GM23338 (cell line): Measurements from ENCODE around the gene SLCO3A1.

Experiments
- CREB1 ChIP-seq: fragments of 250-450 bp; sonication (Bioruptor Pico); IDR thresholded peaks from 2 replicates; pipeline ENCODE4 v1.5.0; 2020; ENCODE audit warnings: low read depth, mild to moderate bottlenecking, moderate library complexity
- EZH2 ChIP-seq: fragments of 200-600 bp; sonication (generic); IDR thresholded peaks from one replicate; pipeline ENCODE4 v1.8.0; 2017; ENCODE audit warnings: antibody characterized with exemption, mild to moderate bottlenecking, low read depth; ENCODE audit not compliant: unreplicated experiment
- EZH2phosphoT487 ChIP-seq: fragments of 200-600 bp; sonication (generic); IDR thresholded peaks from one replicate; pipeline ENCODE4 v1.8.1; 2018; ENCODE audit warnings: antibody characterized with exemption; ENCODE audit not compliant: unreplicated experiment
- JUNB ChIP-seq: IDR thresholded peaks from one replicate; pipeline ENCODE4 v1.6.1; 2016; ENCODE audit warnings: antibody characterized with exemption; ENCODE audit not compliant: unreplicated experiment
- NANOG ChIP-seq: IDR thresholded peaks from 2 replicates; pipeline ENCODE4 v1.6.1; 2016; ENCODE audit warnings: antibody characterized with exemption, borderline replicate concordance
- POLR2AphosphoS5 ChIP-seq: IDR thresholded peaks from 2 replicates; pipeline ENCODE4 v1.6.1; 2016; ENCODE audit warnings: antibody characterized with exemption, low read depth
- STAT1 ChIP-seq: IDR thresholded peaks from one replicate; pipeline ENCODE4 v1.6.1; 2016; ENCODE audit warnings: antibody characterized with exemption; ENCODE audit not compliant: unreplicated experiment
- ZNF114 ChIP-seq: fragments of 250-450 bp; sonication (Bioruptor Pico); IDR thresholded peaks from 2 replicates; pipeline ENCODE4 v1.5.0; 2020; ENCODE audit warnings: mild to moderate bottlenecking, moderate library complexity
- ZNF331 ChIP-seq: fragments of 250-450 bp; sonication (Bioruptor Pico); IDR thresholded peaks from 2 replicates; pipeline ENCODE4 v1.5.0; 2020; ENCODE audit warnings: low read depth, mild to moderate bottlenecking, moderate library complexity
- ZNF462 ChIP-seq: fragments of 250-450 bp; sonication (Bioruptor Pico); IDR thresholded peaks from 2 replicates; pipeline ENCODE4 v1.5.0; 2020; ENCODE audit warnings: mild to moderate bottlenecking, moderate library complexity
- TF ChIP-seq, protein P1 (sequence below), 2 experiments: fragments of 200-600 bp in 1 of 2; sonication (generic) in 1 of 2; conservative IDR thresholded peaks; 2 replicates each; pipeline versions ENCODE4 v1.5.1 to v1.6.1; 2016 to 2017; ENCODE audit warnings: antibody characterized with exemption in 2 of 2, low read depth in 2 of 2, mild to moderate bottlenecking in 2 of 2, moderate library complexity in 1 of 2
- TF ChIP-seq, protein P2 (sequence below): IDR thresholded peaks from one replicate; pipeline ENCODE4 v1.6.1; 2018; ENCODE audit warnings: antibody characterized with exemption; ENCODE audit not compliant: unreplicated experiment
- TF ChIP-seq, protein P3 (sequence below): IDR thresholded peaks from 2 replicates; pipeline ENCODE4 v1.6.1; 2016; ENCODE audit warnings: antibody characterized with exemption

- TF ChIP-seq POLR2AphosphoS5 (no peak), EZH2 (no peak), EZH2phosphoT487 (no peak), JUNB (no peak), NANOG (no peak), ZNF331 (CRISPR knock-in tag) (no peak), CREB1 (no peak), ZNF462 (CRISPR knock-in tag) (no peak), ZNF114 (CRISPR knock-in tag) (no peak), STAT1 (no peak)
- TF ChIP-seq, protein P1, sequence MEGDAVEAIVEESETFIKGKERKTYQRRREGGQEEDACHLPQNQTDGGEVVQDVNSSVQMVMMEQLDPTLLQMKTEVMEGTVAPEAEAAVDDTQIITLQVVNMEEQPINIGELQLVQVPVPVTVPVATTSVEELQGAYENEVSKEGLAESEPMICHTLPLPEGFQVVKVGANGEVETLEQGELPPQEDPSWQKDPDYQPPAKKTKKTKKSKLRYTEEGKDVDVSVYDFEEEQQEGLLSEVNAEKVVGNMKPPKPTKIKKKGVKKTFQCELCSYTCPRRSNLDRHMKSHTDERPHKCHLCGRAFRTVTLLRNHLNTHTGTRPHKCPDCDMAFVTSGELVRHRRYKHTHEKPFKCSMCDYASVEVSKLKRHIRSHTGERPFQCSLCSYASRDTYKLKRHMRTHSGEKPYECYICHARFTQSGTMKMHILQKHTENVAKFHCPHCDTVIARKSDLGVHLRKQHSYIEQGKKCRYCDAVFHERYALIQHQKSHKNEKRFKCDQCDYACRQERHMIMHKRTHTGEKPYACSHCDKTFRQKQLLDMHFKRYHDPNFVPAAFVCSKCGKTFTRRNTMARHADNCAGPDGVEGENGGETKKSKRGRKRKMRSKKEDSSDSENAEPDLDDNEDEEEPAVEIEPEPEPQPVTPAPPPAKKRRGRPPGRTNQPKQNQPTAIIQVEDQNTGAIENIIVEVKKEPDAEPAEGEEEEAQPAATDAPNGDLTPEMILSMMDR (conservative IDR thresholded peaks at IDR 0.05; ENCODE audit: low read depth in 2 of 2) = no peak
- TF ChIP-seq, protein P2, sequence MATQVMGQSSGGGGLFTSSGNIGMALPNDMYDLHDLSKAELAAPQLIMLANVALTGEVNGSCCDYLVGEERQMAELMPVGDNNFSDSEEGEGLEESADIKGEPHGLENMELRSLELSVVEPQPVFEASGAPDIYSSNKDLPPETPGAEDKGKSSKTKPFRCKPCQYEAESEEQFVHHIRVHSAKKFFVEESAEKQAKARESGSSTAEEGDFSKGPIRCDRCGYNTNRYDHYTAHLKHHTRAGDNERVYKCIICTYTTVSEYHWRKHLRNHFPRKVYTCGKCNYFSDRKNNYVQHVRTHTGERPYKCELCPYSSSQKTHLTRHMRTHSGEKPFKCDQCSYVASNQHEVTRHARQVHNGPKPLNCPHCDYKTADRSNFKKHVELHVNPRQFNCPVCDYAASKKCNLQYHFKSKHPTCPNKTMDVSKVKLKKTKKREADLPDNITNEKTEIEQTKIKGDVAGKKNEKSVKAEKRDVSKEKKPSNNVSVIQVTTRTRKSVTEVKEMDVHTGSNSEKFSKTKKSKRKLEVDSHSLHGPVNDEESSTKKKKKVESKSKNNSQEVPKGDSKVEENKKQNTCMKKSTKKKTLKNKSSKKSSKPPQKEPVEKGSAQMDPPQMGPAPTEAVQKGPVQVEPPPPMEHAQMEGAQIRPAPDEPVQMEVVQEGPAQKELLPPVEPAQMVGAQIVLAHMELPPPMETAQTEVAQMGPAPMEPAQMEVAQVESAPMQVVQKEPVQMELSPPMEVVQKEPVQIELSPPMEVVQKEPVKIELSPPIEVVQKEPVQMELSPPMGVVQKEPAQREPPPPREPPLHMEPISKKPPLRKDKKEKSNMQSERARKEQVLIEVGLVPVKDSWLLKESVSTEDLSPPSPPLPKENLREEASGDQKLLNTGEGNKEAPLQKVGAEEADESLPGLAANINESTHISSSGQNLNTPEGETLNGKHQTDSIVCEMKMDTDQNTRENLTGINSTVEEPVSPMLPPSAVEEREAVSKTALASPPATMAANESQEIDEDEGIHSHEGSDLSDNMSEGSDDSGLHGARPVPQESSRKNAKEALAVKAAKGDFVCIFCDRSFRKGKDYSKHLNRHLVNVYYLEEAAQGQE = no peak
- TF ChIP-seq, protein P3, sequence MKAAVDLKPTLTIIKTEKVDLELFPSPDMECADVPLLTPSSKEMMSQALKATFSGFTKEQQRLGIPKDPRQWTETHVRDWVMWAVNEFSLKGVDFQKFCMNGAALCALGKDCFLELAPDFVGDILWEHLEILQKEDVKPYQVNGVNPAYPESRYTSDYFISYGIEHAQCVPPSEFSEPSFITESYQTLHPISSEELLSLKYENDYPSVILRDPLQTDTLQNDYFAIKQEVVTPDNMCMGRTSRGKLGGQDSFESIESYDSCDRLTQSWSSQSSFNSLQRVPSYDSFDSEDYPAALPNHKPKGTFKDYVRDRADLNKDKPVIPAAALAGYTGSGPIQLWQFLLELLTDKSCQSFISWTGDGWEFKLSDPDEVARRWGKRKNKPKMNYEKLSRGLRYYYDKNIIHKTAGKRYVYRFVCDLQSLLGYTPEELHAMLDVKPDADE = no peak
Measured at GRCh38 chr15:92023965-92024364, 170.5 kb downstream of the SLCO3A1 start.
